ENCODE data around the gene FGFR1OP2. TPM values are rescaled to one million over a fixed set of nuclear protein-coding genes. Genes with fewer than 3 reads are reported as not detected.

The FGFR1OP2 gene
- total RNA-seq (100 to 1,000 TPM in 2 of 7 donors, 10 to 100 TPM in 5; 62.2 to 142 (median 77.2) TPM), polyA plus RNA-seq (10 to 100 TPM; 27.2 to 41.8 (median 28.0) TPM)
- long read RNA-seq, donor 1, transcript FGFR1OP2-202 (6 exons, 2,790 nt) = minor isoform, 8 of 56 reads
- long read RNA-seq, donor 1, transcript FGFR1OP2-201 (7 exons, 2,924 nt) = minor isoform, 7 of 56 reads
- long read RNA-seq, donor 1, transcript FGFR1OP2-206 (5 exons, 956 nt) = major isoform, 25 of 56 reads
- long read RNA-seq, donor 1, partial matches to known transcripts = 9 of 56 reads
- long read RNA-seq, donor 1, other reads (novel, unspliced or antisense) = 0 of 56 reads
- long read RNA-seq, donor 2, transcript FGFR1OP2-202 (6 exons, 2,790 nt) = minor isoform, 14 of 52 reads
- long read RNA-seq, donor 2, transcript FGFR1OP2-206 (5 exons, 956 nt) = major isoform, 17 of 52 reads
- long read RNA-seq, donor 2, partial matches to known transcripts = 0 of 52 reads
- long read RNA-seq, donor 2, other reads (novel, unspliced or antisense) = 13 of 52 reads

DNA sequence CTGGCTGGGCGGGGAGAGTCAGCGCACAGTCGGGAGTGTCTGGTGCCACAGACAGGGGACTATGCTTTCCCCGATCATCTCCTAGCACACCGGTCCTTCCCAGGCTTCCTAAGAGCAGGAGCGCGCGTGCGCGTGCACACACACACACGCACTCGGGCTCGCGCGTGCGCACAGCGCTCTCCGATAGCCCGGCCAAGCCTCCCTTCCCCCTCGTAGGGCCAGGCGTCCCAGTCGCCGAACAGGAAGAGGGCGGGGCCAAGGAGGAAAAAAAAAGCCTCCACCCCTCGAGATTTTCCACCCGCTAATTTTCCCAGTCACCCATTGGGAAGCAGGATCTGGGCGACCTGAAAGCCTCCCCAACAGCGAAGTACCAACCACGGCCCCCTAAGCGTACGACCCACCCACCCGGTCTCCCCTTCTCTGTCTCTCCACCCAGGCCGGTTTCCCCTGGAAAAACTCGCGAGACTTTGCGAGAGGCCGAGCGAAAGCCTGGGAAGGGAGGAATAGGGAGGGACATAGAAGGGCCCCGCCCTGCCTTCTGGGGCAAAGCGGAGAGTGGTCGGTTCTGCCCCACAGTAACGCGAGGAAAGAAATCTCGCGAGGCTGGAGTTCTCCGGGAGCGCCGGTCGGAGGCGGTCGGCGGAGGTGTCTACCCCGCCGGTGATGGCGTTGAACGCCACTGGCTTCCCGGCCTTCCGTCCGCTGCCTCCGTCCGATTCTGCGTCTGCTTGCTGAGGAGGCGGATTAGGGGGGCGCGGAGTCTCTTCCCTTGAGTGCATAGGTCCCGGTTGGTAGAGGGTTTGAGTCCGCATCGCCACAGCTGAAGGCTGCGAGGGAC, at the start of gene FGFR1OP2, which contains the start of gene INTS13:
Gene FGFR1OP2, plus strand, starts transcription at position 608 of the 838 bp plus-strand sequence. CDS start 15,689 bp downstream, outside the sequence.
Gene INTS13, minus strand, starts transcription at position 119 of the 838 bp plus-strand sequence. CDS start 1,178 bp downstream, outside the sequence.
- peaks cover 42 to 89% (median 64%) of the 10 kb centered on the region in 6 donors for H3K4me1 ChIP-seq
- H3K27ac ChIP-seq = peak within 1 kb of the TSS; percentile 89 to 98 (median 96)
- H3K27me3 ChIP-seq (replicated peaks in 1 of 7) = no peaks in the 10 kb centered on the region
- TF ChIP-seq POLR2A (IDR thresholded peaks at IDR 0.05) (peak; percentile 76 to 91 (median 87)), POLR2AphosphoS5 (IDR thresholded peaks at IDR 0.05) (peak; percentile 97 to 99 (median 98))
- TF ChIP-seq, protein P1, sequence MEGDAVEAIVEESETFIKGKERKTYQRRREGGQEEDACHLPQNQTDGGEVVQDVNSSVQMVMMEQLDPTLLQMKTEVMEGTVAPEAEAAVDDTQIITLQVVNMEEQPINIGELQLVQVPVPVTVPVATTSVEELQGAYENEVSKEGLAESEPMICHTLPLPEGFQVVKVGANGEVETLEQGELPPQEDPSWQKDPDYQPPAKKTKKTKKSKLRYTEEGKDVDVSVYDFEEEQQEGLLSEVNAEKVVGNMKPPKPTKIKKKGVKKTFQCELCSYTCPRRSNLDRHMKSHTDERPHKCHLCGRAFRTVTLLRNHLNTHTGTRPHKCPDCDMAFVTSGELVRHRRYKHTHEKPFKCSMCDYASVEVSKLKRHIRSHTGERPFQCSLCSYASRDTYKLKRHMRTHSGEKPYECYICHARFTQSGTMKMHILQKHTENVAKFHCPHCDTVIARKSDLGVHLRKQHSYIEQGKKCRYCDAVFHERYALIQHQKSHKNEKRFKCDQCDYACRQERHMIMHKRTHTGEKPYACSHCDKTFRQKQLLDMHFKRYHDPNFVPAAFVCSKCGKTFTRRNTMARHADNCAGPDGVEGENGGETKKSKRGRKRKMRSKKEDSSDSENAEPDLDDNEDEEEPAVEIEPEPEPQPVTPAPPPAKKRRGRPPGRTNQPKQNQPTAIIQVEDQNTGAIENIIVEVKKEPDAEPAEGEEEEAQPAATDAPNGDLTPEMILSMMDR (IDR thresholded peaks at IDR 0.05 in 8 of 11, conservative IDR thresholded peaks at IDR 0.05 in 3 of 11) = peak in 4 of 11 experiments; percentile 24 to 64 (median 44)
- no peaks in the 10 kb centered on the region for H3K9me3 ChIP-seq
- WGBS, 5 donors = 0 to 1% (median 0%) methylated on average over 37 to 69 of the region's 69 CpGs
- peaks cover 0 to 17% (median 0%) of the 10 kb centered on the region in 6 donors for H3K36me3 ChIP-seq
- peak within 1 kb of the TSS; percentile 74 to 91 (median 82) for H3K4me3 ChIP-seq
- peak; percentile 99 for DNase-seq
- intact Hi-C loops (cut with DNase I; ENCODE audit: low total_unique reads) = loop anchor here (10.0 kb wide), 1 partner anchor 83 kb away; no protein-coding TSS in a partner anchor

DNA sequence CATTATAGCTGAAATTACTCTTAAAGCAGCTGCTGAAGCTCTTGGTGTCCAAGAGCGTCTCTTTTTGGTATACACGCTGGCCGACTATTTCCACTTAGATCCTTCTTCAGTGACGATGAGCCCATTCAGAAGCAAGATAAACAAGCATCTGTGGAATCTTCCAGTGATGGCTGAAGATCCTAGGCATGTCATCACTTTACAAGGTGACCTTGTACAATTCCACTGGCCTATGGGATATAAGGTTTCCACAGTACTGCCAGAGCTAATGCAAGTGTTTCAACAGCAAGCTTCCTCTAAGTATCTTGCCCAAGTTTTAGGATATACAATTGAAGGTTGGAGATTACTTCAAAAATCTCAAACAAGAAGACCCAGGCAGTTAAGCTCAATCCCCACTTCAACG, 47.5 kb upstream of the FGFR1OP2 start:
- no peak for TF ChIP-seq POLR2A (IDR thresholded peaks at IDR 0.05)
- TF ChIP-seq, protein P1 (IDR thresholded peaks at IDR 0.05 in 8 of 11, conservative IDR thresholded peaks at IDR 0.05 in 3 of 11) = no peak
- TF ChIP-seq POLR2AphosphoS5 (IDR thresholded peaks at IDR 0.05) = no peak
- WGBS, 5 donors = 93 to 98% (median 96%) methylated on average over 5 of the region's 5 CpGs
- H3K36me3 ChIP-seq = no peaks in the 10 kb centered on the region
- H3K4me3 ChIP-seq = no peak overlapping the region
- no peak overlapping the region for H3K27ac ChIP-seq
- no peaks in the 10 kb centered on the region for H3K4me1 ChIP-seq
- no peaks in the 10 kb centered on the region for H3K9me3 ChIP-seq
- DNase-seq = no peak
- intact Hi-C loops (cut with DNase I; ENCODE audit: low total_unique reads) = no loop called here
- no peaks in the 10 kb centered on the region for H3K27me3 ChIP-seq (replicated peaks in 1 of 7)

DNA sequence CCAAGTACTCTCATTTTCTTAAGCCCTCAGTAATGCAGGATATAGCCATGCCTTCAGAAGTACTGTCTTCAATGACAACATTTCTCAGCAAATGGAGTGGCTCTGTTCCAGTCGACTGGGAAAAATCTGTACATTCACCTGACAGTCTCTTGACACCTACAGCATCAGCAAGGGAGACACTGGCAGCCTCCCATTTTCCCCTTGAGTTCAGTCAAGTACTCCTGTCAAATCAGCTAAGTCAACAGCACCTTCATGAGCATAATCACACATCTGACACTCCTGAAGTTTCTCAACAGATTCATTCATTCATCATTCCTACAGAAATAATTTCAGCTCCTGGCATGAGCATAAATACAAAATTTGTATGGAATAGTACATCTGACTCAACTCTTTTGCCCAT, 46.6 kb upstream of the FGFR1OP2 start:
- H3K36me3 ChIP-seq = peaks cover 0 to 5% (median 0%) of the 10 kb centered on the region in 6 donors
- H3K27ac ChIP-seq = no peak overlapping the region
- WGBS, 5 donors = 43 to 95% (median 92%) methylated on average over 1 of the region's 1 CpG
- intact Hi-C loops (cut with DNase I; ENCODE audit: low total_unique reads) = no loop called here
- H3K4me3 ChIP-seq = no peak overlapping the region
- no peaks in the 10 kb centered on the region for H3K4me1 ChIP-seq
- DNase-seq = no peak
- no peaks in the 10 kb centered on the region for H3K27me3 ChIP-seq (replicated peaks in 1 of 7)
- H3K9me3 ChIP-seq = no peaks in the 10 kb centered on the region
- TF ChIP-seq POLR2A (IDR thresholded peaks at IDR 0.05) = no peak
- no peak for TF ChIP-seq POLR2AphosphoS5 (IDR thresholded peaks at IDR 0.05)
- TF ChIP-seq, protein P1 (IDR thresholded peaks at IDR 0.05 in 8 of 11, conservative IDR thresholded peaks at IDR 0.05 in 3 of 11) = no peak

All from spleen (tissue), 13 donors.